Breast epithelium (tissue), 3 donors: ENCODE results near the gene ZMIZ1.

Experiments used
- POLR2A ChIP-seq: fragments of 450-650 bp; IDR thresholded peaks from one replicate; pipeline ENCODE4 v1.6.1; 2016; ENCODE audit warnings: antibody characterized with exemption, mild to moderate bottlenecking, moderate library complexity
- TF ChIP-seq, protein P1 (sequence below), 3 donors: fragments of 450-650 bp; IDR thresholded peaks; one replicate each; pipeline ENCODE4 v1.5.1; 2016 to 2017; ENCODE audit warnings: antibody characterized with exemption in 3 of 3, mild to moderate bottlenecking in 3 of 3, moderate library complexity in 3 of 3

DNA sequence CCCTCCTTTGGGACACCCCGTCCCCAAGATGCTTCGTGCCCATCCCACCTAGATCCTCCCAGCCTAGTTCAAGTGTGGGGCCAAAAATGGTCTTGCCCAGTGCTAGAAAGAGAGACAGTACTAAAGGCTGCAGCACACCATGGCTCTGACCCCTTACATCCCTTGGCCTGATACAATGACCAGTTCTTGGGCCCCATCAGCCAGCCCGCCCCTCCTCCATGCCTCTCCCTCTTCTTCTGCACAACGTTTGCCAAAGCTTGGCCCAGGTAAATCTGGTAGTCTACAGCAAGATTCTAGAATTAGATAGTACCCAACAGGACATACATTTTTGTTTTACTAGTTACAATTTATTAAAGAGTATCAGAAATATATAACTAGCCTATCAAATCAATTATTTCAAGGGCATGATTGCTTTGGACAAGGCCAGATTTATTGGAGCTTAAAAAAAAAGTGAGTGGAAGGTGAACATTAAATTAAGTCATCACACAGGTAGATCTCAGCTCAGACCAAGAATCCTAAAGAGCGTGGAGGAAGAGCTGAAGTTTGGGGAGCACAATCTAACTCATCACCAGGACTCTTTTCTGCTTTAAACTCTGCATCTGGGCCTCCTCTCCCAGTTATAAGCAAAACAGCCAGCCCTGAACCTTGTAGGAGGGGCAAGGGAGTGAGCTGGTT lies 69.8 kb downstream of the ZMIZ1 start:
- TF ChIP-seq, protein P1, sequence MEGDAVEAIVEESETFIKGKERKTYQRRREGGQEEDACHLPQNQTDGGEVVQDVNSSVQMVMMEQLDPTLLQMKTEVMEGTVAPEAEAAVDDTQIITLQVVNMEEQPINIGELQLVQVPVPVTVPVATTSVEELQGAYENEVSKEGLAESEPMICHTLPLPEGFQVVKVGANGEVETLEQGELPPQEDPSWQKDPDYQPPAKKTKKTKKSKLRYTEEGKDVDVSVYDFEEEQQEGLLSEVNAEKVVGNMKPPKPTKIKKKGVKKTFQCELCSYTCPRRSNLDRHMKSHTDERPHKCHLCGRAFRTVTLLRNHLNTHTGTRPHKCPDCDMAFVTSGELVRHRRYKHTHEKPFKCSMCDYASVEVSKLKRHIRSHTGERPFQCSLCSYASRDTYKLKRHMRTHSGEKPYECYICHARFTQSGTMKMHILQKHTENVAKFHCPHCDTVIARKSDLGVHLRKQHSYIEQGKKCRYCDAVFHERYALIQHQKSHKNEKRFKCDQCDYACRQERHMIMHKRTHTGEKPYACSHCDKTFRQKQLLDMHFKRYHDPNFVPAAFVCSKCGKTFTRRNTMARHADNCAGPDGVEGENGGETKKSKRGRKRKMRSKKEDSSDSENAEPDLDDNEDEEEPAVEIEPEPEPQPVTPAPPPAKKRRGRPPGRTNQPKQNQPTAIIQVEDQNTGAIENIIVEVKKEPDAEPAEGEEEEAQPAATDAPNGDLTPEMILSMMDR (IDR thresholded peaks at IDR 0.05) = no peak
- no peak for TF ChIP-seq POLR2A
